GM19452 (cell line): Measurements from ENCODE around the gene PSKH1.
"Not testable (repeated sequence)": the region's sequence is repeated elsewhere in the genome, so short reads cannot be mapped to it uniquely, and the experiment has no call there.

Experiments
- ATAC-seq: cut with Tn5 transposase; IDR thresholded peaks from one replicate; pipeline ENCODE4 v1.9.1; 2021; ENCODE audit not compliant: unreplicated experiment

PSKH1 gene

GRCh38 chr16:67957622-67958021 is 64.6 kb downstream of the PSKH1 start:
- no peak for ATAC-seq

- ATAC-seq, result no peak
Observed at GRCh38 chr16:67959536-67960329, 66.7 kb downstream of the PSKH1 start.

- ATAC-seq, result no peak
Observed at GRCh38 chr16:67961551-67961957, 68.5 kb downstream of the PSKH1 start.

- ATAC-seq, result no peak
Observed at GRCh38 chr16:67962135-67962534, 69.1 kb downstream of the PSKH1 start.

- no peak for ATAC-seq
Observed at GRCh38 chr16:67963292-67963661, 70.2 kb downstream of the PSKH1 start.

GRCh38 chr16:67963662-67964321 is 70.7 kb downstream of the PSKH1 start:
- ATAC-seq, result no peak

- ATAC-seq, result no peak
Observed at GRCh38 chr16:67964477-67965131, 71.5 kb downstream of the PSKH1 start.

- ATAC-seq, result no peak
Observed at GRCh38 chr16:67965668-67966548, 72.9 kb downstream of the PSKH1 start.

GRCh38 chr16:67966549-67967182 is 73.6 kb downstream of the PSKH1 start:
- ATAC-seq, result no peak

- ATAC-seq, result no peak
Observed at GRCh38 chr16:67967183-67967957, 74.3 kb downstream of the PSKH1 start.

- ATAC-seq, result peak; percentile 20
Observed at GRCh38 chr16:67967958-67968399, 74.9 kb downstream of the PSKH1 start.

- peak; percentile 65 for ATAC-seq
Observed at GRCh38 chr16:67968400-67969253, 75.6 kb downstream of the PSKH1 start, which contains the start of gene SLC12A4. SLC12A4 (minus strand) TSS chr16:67968637; CDS start chr16:67968553, 84 bp downstream.

- no peak for ATAC-seq
Observed at GRCh38 chr16:67969254-67970039, 76.4 kb downstream of the PSKH1 start.

GRCh38 chr16:67971111-67971510 is 78.1 kb downstream of the PSKH1 start:
- no peak for ATAC-seq

GRCh38 chr16:67972285-67972684 is 79.2 kb downstream of the PSKH1 start:
- ATAC-seq, result not testable (repeated sequence)

GRCh38 chr16:67975321-67976105 is 82.5 kb downstream of the PSKH1 start:
- no peak for ATAC-seq

GRCh38 chr16:67976205-67976604 is 83.2 kb downstream of the PSKH1 start:
- no peak for ATAC-seq
